Measurements from ENCODE around the gene GABRR3.
A peak's percentile ranks its signal among the peaks of the same experiment; 100 is the strongest.

Gene GABRR3

DNA sequence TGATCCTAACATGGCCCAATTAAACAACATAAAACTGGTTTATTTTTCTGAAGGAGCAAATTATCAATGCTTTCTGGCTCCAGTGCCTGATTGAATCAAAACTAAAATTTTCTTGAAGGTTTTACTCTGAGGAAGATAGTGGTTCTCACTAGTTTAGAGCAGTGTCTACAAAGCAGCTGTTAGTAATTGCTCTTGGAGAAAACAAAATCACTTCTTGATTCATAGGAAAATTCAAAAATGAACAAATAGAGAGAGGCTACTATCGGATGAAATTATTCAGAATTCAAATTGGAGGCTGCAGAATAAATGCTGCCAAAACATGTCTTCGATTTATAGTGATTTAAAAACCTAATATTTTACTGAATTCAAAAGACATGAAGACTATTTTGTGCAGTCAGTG, 47.8 kb downstream of the GABRR3 start:
- H3K9me3 ChIP-seq (ENCODE audit: control insufficient read depth, low read length): no peaks in the 10 kb centered on the region
- H3K36me3 ChIP-seq (ENCODE audit: control insufficient read depth, insufficient read depth, low read length, severe bottlenecking): no peaks in the 10 kb centered on the region
- no peak for DNase-seq (ENCODE audit: low read depth)
- H3K4me1 ChIP-seq (ENCODE audit: control insufficient read depth, insufficient read depth, low read length): peaks cover 7% of the 10 kb centered on the region
- H3K4me3 ChIP-seq (ENCODE audit: low read length): no peak overlapping the region
- no peak overlapping the region for H3K9ac ChIP-seq (ENCODE audit: low read length)
- H3K27me3 ChIP-seq (replicated peaks; ENCODE audit: control insufficient read depth, insufficient read depth, low read length): peaks cover 5% of the 10 kb centered on the region

DNA sequence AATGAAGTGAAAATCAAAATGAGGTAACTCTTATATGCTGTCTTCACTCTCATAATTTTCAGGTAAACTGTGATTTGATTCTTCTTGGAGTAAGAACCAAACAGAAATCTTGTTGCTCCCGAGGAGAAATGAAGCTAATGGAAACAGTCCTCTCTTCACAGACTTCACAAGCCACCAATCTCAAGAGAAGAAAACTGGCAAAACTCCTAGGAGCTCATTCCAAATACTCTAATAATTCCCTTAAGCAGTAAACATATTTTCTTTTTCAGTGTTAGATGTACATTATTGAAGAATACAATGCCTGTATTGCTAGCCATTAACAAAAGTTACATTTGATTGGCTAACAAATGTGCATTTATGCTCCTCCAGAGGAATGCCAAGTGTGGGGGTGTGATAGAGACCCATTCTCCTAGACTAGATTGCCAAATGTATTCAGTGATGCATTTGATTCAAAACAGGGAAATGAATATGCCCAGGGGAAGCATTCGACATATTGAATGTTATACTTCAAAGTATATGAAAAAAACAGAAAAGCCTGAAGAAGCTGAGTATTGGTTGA, 51.1 kb downstream of the GABRR3 start:
- DNase-seq (ENCODE audit: low read depth): no peak
- Histone ChIP-seq H3K27me3 (replicated peaks; ENCODE audit: control insufficient read depth, insufficient read depth, low read length) (no peaks in the 10 kb centered on the region), H3K36me3 (ENCODE audit: control insufficient read depth, insufficient read depth, low read length, severe bottlenecking) (no peaks in the 10 kb centered on the region), H3K9me3 (ENCODE audit: control insufficient read depth, low read length) (no peaks in the 10 kb centered on the region), H3K4me3 (ENCODE audit: low read length) (no peak overlapping the region), H3K9ac (ENCODE audit: low read length) (peak overlapping the region; percentile 4), H3K4me1 (ENCODE audit: control insufficient read depth, insufficient read depth, low read length) (peaks cover 16% of the 10 kb centered on the region)

DNA sequence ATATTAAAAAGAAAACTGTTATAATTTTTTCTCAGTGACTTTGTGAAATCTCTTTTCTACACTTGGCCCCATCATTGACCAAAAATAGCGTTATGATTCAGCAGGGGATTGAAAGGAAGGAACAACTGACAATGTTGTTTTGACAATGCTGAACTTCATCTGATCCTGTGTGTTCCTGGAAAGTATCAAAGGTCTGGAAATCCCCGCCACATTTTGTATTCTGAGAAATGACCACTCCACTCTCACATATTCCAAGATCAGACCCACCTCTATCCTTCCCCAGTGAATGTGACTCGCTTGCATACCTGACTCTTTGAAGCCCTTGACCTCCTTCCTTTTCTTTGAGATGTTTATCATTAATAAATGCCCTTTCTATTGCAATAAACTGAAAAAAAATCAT, 53.2 kb downstream of the GABRR3 start:
- H3K9ac ChIP-seq (ENCODE audit: low read length): no peak overlapping the region
- no peaks in the 10 kb centered on the region for H3K27me3 ChIP-seq (replicated peaks; ENCODE audit: control insufficient read depth, insufficient read depth, low read length)
- peaks cover 16% of the 10 kb centered on the region for H3K4me1 ChIP-seq (ENCODE audit: control insufficient read depth, insufficient read depth, low read length)
- no peak overlapping the region for H3K4me3 ChIP-seq (ENCODE audit: low read length)
- H3K9me3 ChIP-seq (ENCODE audit: control insufficient read depth, low read length): no peaks in the 10 kb centered on the region
- no peaks in the 10 kb centered on the region for H3K36me3 ChIP-seq (ENCODE audit: control insufficient read depth, insufficient read depth, low read length, severe bottlenecking)
- DNase-seq (ENCODE audit: low read depth): no peak

DNA sequence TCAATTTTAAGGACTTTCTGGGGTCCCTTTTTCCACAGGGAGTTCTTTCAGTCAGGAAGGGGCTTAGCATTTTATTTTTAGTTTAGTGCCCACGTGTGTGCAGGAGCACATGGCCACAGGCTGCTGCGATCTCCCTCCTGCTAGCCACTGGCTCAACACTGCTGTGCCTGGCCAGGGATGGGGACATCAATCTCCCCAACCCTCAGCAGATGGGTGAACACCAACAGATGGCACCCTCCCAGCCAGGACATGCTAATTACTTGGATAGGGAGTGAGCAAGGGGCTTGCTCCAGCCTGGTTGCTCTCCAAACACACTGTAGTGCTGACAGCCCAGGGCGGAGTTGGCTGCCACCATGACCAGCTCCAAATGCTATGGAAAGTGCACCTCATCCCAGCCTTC, 55.5 kb downstream of the GABRR3 start:
- Histone ChIP-seq H3K36me3 (ENCODE audit: control insufficient read depth, insufficient read depth, low read length, severe bottlenecking) (no peaks in the 10 kb centered on the region), H3K9me3 (ENCODE audit: control insufficient read depth, low read length) (no peaks in the 10 kb centered on the region), H3K9ac (ENCODE audit: low read length) (no peak overlapping the region), H3K4me3 (ENCODE audit: low read length) (no peak overlapping the region), H3K4me1 (ENCODE audit: control insufficient read depth, insufficient read depth, low read length) (peaks cover 16% of the 10 kb centered on the region), H3K27me3 (replicated peaks; ENCODE audit: control insufficient read depth, insufficient read depth, low read length) (no peaks in the 10 kb centered on the region)
- no peak for DNase-seq (ENCODE audit: low read depth)

DNA sequence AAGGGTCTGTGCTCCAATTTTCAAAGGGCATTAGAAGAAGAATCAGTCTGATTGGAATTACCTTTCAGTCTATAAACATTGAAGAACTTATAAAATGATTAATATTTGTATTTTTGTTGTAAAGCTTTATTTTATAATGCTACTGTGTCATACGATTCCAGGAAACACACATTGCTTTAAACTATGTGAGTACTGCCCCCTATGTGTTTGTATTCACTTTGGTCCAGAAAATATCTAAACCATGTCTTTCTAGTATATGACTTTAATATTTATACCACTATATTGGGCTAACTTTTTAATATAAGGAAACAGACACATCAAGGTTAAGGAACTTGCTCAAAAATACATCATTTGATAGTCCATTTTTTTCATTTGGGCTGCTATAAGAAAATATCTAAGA, 59.6 kb downstream of the GABRR3 start:
- Histone ChIP-seq H3K9ac (ENCODE audit: low read length) (no peak overlapping the region), H3K4me3 (ENCODE audit: low read length) (no peak overlapping the region), H3K4me1 (ENCODE audit: control insufficient read depth, insufficient read depth, low read length) (peaks cover 13% of the 10 kb centered on the region), H3K9me3 (ENCODE audit: control insufficient read depth, low read length) (no peaks in the 10 kb centered on the region), H3K36me3 (ENCODE audit: control insufficient read depth, insufficient read depth, low read length, severe bottlenecking) (no peaks in the 10 kb centered on the region), H3K27me3 (replicated peaks; ENCODE audit: control insufficient read depth, insufficient read depth, low read length) (no peaks in the 10 kb centered on the region)
- peak; percentile 45 for DNase-seq (ENCODE audit: low read depth)

DNA sequence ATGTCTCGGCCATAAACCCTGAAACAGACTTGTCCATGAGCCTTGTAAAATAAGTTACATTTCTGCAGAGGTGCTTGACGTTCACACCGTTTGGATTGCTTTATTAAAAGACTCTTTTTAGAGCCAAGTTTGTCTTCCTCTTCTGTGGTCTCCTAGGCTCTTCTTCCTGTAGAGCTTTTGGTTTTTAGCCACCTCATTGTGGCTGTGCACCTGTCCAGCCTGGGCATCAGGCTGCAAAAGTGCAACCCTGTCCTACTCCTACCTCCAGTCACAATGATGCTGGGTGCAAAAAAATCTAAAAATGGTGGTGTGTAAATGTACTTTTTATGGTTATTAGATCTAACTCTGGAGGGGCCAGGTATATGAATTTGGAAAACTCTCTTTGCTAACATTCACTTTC, 60.1 kb downstream of the GABRR3 start:
- Histone ChIP-seq H3K4me3 (ENCODE audit: low read length) (no peak overlapping the region), H3K27me3 (replicated peaks; ENCODE audit: control insufficient read depth, insufficient read depth, low read length) (no peaks in the 10 kb centered on the region), H3K36me3 (ENCODE audit: control insufficient read depth, insufficient read depth, low read length, severe bottlenecking) (no peaks in the 10 kb centered on the region), H3K9ac (ENCODE audit: low read length) (no peak overlapping the region), H3K9me3 (ENCODE audit: control insufficient read depth, low read length) (no peaks in the 10 kb centered on the region), H3K4me1 (ENCODE audit: control insufficient read depth, insufficient read depth, low read length) (peaks cover 18% of the 10 kb centered on the region)
- no peak for DNase-seq (ENCODE audit: low read depth)

DNA sequence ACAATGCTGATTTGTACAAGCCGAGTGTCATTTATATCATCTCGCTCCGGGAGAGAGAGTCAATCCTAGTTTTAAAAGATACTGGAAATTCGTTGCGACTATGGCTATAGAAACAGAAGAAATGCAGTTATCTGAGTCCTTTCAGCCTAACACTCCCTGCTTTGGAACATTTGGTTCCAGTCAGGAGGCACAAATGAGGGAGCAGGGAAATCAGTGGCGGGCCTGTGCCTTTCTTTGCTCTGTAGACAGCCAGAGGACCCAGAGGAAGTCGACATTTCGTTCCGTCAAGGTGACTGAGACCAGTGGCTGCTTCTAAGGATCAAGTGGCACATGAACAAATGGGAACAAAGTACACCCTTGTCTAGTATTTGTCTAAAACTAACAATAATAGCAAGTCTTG, 62.1 kb downstream of the GABRR3 start:
- Histone ChIP-seq H3K9ac (ENCODE audit: low read length) (peak overlapping the region; percentile 66), H3K4me1 (ENCODE audit: control insufficient read depth, insufficient read depth, low read length) (peaks cover 19% of the 10 kb centered on the region), H3K27me3 (replicated peaks; ENCODE audit: control insufficient read depth, insufficient read depth, low read length) (no peaks in the 10 kb centered on the region), H3K36me3 (ENCODE audit: control insufficient read depth, insufficient read depth, low read length, severe bottlenecking) (no peaks in the 10 kb centered on the region), H3K9me3 (ENCODE audit: control insufficient read depth, low read length) (no peaks in the 10 kb centered on the region), H3K4me3 (ENCODE audit: low read length) (peak overlapping the region; percentile 82)
- no peak for DNase-seq (ENCODE audit: low read depth)

DNA sequence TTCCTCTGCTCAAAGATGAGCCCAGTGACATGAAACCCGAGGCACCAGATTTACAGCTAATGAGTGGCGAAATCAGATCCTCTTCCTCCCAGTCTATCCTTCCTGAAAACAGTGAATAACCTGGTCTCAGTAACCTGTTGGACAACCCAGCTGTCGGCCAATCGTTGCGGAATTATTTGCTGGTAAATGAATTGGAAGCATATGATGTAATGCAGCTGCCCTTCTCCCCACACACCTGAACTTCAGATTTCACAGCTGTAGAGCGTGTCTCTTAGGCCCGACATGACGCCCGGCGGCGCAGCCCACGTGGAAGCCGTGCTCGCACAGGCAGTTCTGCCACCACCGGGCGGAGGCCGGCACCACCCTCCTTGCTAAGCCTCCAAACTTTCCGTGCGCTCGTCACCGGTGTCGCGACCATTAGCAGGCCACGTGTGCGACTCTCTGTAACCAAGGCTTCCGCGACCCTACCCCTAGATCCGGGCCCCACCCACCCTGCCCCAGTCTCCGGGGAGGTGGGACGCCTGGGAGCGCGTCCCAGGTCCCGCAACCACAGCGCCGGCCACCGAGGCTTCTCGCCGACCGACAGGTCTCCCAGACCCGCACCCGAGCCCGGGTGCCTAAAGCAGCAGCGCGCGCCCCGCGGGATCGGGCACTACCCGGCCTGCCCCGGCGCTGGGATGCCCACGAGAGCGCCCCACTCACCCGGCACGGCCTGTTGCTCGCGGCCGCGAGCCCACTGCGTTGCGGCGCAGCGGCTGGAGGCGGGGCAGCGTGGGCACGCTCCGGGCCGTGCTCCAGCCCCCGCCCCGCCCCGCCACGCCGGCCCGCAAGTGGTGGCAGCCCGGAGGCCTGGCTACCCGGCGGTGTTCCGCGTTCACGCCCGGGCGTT, 63.2 kb downstream of the GABRR3 start, which contains the start of gene RIOX2:
Gene RIOX2, minus strand, starts transcription at position 753 of the 889 bp plus-strand sequence. CDS start 4,838 bp downstream, outside the sequence.
- Histone ChIP-seq H3K4me1 (ENCODE audit: control insufficient read depth, insufficient read depth, low read length) (peaks cover 19% of the 10 kb centered on the region), H3K36me3 (ENCODE audit: control insufficient read depth, insufficient read depth, low read length, severe bottlenecking) (peaks cover 6% of the 10 kb centered on the region), H3K4me3 (ENCODE audit: low read length) (peak within 1 kb of the TSS; percentile 82), H3K27me3 (replicated peaks; ENCODE audit: control insufficient read depth, insufficient read depth, low read length) (no peaks in the 10 kb centered on the region), H3K9me3 (ENCODE audit: control insufficient read depth, low read length) (no peaks in the 10 kb centered on the region), H3K9ac (ENCODE audit: low read length) (peak within 1 kb of the TSS; percentile 66)
- DNase-seq (ENCODE audit: low read depth): peak; percentile 85

DNA sequence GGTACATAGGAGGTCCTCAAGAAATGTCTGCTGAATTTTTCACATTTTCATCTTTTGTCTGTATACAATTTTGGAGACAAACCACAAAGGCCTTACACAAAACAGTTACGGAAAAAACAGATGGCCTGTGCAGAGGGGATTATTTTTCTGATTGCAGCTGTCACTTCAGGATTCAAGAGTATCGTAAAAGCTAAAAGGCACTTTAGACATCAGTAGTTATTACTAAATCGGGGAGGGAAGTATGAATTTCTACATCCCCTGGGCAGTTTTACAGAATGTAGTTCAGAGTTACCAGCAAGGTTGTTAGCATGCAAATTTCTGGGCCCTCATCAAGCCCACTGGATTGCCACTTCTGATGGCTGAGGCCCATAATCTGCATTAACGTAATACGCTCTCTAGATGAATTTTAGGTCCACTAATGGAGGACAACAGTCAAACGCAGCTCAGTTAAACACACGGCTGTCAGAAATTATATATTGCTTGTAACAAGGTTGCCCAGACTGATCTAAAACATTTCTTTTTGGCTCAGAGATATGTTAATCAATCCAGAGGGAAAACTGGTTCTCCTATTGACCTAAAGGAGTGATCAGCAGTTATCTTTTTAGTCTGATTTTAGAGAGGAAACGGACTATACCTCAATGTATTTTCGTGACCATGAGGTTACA, 64.0 kb downstream of the GABRR3 start:
- peak overlapping the region; percentile 82 for H3K4me3 ChIP-seq (ENCODE audit: low read length)

DNA sequence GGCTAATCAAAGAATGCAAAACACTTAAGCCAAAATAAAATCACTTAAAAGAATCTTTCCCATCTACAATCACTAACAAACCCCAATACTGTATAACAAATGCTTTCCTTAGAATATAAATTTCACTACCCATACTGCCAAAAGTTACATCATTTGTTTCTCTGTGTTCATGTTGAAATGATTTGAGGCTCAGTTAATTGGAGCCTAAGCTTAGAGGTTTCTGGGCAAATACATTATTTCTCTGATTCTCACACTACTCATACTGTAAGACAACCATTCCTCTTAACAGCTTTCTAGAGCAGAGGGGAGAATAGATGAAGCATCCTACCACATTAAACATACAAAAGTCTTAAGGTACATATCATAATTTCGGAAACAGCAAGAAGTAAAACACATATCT, 65.0 kb downstream of the GABRR3 start:
- Histone ChIP-seq H3K4me3 (ENCODE audit: low read length) (peak overlapping the region; percentile 82), H3K9me3 (ENCODE audit: control insufficient read depth, low read length) (no peaks in the 10 kb centered on the region), H3K36me3 (ENCODE audit: control insufficient read depth, insufficient read depth, low read length, severe bottlenecking) (peaks cover 20% of the 10 kb centered on the region), H3K4me1 (ENCODE audit: control insufficient read depth, insufficient read depth, low read length) (peaks cover 19% of the 10 kb centered on the region), H3K9ac (ENCODE audit: low read length) (peak overlapping the region; percentile 66), H3K27me3 (replicated peaks; ENCODE audit: control insufficient read depth, insufficient read depth, low read length) (no peaks in the 10 kb centered on the region)
- DNase-seq (ENCODE audit: low read depth): peak; percentile 59

More for the DNA sequence above, 64.0 kb downstream of the GABRR3 start:
- DNase-seq (ENCODE audit: low read depth): no peak
- peak overlapping the region; percentile 66 for H3K9ac ChIP-seq (ENCODE audit: low read length)
- H3K36me3 ChIP-seq (ENCODE audit: control insufficient read depth, insufficient read depth, low read length, severe bottlenecking): peaks cover 14% of the 10 kb centered on the region
- H3K4me1 ChIP-seq (ENCODE audit: control insufficient read depth, insufficient read depth, low read length): peaks cover 19% of the 10 kb centered on the region
- no peaks in the 10 kb centered on the region for H3K27me3 ChIP-seq (replicated peaks; ENCODE audit: control insufficient read depth, insufficient read depth, low read length)
- no peaks in the 10 kb centered on the region for H3K9me3 ChIP-seq (ENCODE audit: control insufficient read depth, low read length)

DNA sequence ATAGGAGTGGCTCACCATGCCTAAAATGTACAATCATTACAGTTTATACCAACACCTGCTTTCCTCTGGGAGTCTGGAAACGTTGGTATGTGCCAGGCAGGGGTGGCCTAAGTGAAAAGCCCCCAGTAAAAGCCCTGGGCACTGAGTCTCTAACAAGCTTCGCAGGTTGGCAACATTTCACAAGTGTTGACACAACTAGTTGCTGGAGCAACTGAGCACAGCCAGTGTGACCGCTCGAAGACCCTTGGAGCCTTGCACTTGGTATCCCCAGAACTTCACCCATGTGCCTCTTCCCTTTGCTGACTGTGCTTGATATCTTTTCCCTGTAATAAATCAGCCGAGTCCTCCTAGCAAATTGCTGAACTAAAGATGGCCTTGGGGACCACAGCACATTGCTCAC, 65.6 kb downstream of the GABRR3 start:
- Histone ChIP-seq H3K9me3 (ENCODE audit: control insufficient read depth, low read length) (no peaks in the 10 kb centered on the region), H3K4me3 (ENCODE audit: low read length) (no peak overlapping the region), H3K27me3 (replicated peaks; ENCODE audit: control insufficient read depth, insufficient read depth, low read length) (no peaks in the 10 kb centered on the region), H3K4me1 (ENCODE audit: control insufficient read depth, insufficient read depth, low read length) (peaks cover 23% of the 10 kb centered on the region), H3K36me3 (ENCODE audit: control insufficient read depth, insufficient read depth, low read length, severe bottlenecking) (peaks cover 20% of the 10 kb centered on the region), H3K9ac (ENCODE audit: low read length) (no peak overlapping the region)
- no peak for DNase-seq (ENCODE audit: low read depth)

Measured in adipocyte (in vitro differentiated cells).